NCI-H446 treated with DMSO at 0.1 percent for 48 hours (cell line): ENCODE results near the gene MICB.
"Not testable (repeated sequence)": the region's sequence is repeated elsewhere in the genome, so short reads cannot be mapped to it uniquely, and the experiment has no call there.

Experiments
- DNase-seq: peaks from one replicate; lab custom pipeline; 2025; lab: John Stamatoyannopoulos, UW

MICB gene

DNA sequence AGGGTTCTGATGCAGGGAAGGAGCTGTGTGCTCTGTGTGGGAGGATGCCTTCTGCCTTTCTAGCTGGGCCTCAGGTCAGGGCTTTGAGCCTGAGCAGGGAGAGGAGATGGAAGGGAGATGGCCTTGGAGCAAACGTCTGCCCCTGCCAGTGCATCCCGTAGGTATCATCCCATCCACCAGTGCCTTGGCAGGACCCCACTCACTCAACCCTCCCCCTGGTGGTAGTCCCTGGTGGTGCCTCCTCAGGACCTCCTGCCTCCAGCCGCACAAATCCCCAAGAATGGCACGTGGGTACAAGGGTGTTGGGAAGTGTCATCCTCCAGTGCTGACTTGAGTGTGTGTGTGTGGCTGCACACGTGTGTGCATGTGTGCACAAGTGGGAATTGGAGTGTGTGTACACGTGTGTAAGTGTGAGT lies 23.1 kb upstream of the MICB start:
- DNase-seq: no peak

- DNase-seq: no peak
Observed at GRCh38 chr6:31476515-31477139, 21.3 kb upstream of the MICB start.

DNA sequence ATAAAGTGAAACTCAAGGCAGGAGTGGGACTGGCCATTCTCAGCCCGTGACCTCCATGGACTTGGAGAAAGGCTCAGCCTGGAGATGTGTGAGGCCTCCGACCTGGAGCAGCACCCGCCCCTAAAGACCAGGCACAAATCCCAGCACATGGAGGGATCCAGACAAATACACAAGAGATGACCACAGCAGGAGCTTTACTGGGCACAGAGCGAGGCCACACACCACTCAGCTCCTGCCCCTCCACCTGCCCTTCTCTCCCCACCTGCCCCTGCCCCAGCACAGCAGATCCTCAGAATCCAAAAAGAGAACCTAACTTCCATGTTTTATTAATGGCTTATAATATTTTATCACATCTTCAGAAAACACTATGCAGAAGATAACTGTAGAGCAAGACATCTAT lies 20.4 kb upstream of the MICB start:
- no peak for DNase-seq

DNA sequence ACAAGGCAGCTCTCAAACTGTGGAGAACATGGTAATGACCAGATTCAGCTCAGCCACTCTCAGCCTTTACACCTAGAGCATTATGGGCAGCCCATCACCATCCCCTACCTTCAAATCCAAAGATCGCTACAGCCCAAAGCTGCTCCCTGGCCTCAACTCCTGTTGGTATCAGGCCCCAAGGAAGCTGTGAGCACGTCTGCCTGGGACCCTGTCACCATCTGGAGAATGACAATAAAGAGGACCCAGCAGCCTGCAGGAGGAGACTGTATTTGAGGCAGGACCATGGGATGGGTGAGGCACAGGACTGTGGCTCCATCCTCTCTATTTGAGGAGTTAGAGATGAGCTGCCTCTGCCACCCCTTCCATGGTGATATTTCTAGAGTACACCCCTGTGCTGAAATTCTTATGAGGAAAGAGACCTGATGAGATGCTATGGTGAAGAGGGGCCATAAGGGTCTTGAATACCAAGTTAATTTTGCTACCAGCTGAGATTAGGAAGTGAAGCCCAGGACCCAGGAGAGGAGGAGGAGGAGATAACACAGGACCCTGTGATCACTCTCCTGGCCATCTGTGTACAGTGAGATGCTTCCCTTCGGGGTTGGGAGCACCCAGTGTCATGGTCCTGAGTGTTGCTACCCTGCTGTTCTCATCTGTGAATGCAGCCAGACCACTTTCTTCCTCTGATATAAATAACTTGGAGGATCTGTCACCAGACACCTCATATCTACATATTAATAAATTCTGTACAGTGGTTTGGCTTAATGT lies 19.6 kb upstream of the MICB start:
- no peak for DNase-seq

GRCh38 chr6:31479151-31479932 lies 18.6 kb upstream of the MICB start:
- no peak for DNase-seq

- no peak for DNase-seq
Observed at GRCh38 chr6:31479933-31480535, 17.9 kb upstream of the MICB start.

- DNase-seq: no peak
Observed at GRCh38 chr6:31480574-31480973, 17.4 kb upstream of the MICB start.

DNA sequence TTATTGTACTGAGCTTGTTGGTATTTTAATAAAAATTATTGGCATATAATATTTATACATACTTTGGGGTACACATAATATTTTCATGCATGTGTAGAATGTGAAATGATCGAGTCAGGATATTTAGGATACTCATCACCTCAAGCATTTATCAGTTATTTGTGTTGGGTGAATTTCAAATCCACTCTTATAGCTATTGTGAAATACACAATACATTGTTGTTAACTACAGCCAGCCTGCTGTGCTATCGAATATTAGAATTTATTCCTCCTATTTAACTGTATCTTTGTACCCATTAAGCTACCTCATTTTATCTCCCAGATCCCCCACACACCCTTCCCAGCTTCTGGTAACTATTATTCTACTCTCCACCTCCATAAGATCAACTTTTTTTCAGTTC lies 14.6 kb upstream of the MICB start:
- DNase-seq: no peak

DNA sequence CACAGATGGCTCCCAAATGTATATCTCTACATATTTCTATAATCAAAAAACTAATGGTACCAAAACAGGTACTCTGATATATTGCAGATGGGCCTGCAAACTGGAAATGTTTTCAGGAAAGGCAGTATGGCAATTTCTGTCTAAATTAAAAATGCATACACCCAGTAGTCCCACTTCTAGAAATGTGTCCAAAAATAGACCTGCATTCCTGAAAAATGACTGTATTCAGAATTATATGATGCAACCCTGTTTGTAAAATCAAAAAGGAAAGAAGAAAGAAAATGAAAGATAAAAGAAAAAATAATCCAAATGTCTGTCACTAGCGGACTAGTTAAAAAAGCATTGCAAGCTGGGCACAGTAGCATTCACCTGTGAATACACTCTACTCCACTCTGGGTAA lies 12.9 kb upstream of the MICB start:
- no peak for DNase-seq

GRCh38 chr6:31486065-31486837 lies 11.7 kb upstream of the MICB start:
- DNase-seq: not testable (repeated sequence)

GRCh38 chr6:31487674-31488073 lies 10.3 kb upstream of the MICB start:
- DNase-seq: not testable (repeated sequence)

DNA sequence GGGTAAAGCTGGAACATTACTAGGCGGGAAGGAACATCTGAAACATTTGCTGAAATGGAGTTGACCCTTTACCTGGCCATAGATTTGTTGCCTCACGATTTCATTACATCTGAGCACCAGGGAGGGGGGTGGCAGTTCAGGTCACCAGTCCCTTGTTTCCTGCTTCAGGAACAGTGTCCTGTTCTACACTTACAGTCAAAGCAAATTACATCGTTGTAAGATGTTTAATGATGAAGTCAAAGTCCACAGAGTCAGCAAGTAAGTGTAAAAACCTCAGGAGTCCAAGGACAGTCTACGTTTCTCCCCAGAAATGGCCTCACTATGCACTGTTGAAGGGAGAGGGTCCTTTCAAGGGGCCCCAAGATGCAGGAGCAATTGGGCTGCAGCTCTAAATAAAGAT lies 8.9 kb upstream of the MICB start:
- no peak for DNase-seq

- DNase-seq: no peak
Observed at GRCh38 chr6:31490115-31490873, 7.7 kb upstream of the MICB start.

DNA sequence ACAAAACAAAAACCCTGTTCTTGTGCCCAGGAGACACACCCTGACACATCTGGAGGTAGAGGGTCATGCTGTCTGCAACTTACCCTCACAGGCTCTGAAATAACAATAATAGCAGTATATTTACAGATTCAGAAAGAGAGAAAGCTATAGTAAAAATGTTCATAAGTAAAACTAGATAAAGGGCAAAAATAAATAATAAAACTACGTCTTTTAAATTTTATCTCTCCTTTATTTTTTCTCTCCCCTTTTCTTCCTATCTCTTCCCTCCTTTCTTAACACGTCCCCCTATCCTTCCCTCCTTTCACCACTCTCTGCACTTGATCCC lies 4.4 kb upstream of the MICB start:
- not testable (repeated sequence) for DNase-seq

DNA sequence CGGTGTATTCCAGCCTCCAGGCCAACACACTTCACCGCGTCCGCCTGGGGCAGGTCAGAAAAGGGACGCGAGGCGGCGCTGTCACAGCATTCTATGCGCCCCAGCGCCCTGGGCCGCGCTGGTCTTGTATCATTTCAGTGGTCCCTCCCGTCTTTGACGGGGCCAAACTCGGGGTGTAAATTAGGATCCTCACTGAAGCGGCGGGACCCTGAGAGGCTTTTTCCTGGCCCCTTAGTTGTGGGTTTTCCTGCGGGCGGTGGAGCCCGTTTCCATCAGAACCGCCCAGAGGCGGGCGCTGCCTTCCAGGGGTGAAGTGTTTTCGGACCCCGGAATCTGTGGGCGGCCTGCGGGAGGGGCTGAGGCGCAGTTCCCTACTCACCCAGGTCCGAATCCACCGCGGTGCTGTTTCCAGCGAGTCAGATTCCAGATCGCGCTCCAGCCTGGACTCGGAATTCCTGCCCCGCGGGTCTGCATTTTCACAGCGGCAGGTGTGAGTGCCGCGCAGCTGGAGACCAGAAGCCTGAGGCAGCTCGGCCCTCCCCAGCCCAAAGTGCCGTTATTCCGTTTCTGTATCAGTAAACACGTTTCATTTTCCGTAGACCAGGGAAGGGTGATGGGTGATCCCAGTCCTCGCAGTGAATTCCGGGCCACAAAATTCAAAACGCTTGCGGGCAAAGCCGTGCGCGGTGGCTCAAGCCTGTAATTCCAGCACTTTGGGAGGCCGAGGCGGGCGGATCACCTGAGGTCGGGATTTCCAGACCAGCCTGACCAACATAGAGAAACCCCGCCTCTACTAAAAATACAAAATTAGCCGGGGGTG lies 3.9 kb upstream of the MICB start:
- no peak for DNase-seq

- no peak for DNase-seq
Observed at GRCh38 chr6:31495580-31495979, 2.4 kb upstream of the MICB start.

- DNase-seq: not testable (repeated sequence)
Observed at GRCh38 chr6:31496826-31497225, 1.1 kb upstream of the MICB start.

GRCh38 chr6:31498748-31499147 lies 803 bp downstream of the MICB start:
- DNase-seq: no peak

GRCh38 chr6:31499648-31500047 lies 1.7 kb downstream of the MICB start:
- not testable (repeated sequence) for DNase-seq

DNA sequence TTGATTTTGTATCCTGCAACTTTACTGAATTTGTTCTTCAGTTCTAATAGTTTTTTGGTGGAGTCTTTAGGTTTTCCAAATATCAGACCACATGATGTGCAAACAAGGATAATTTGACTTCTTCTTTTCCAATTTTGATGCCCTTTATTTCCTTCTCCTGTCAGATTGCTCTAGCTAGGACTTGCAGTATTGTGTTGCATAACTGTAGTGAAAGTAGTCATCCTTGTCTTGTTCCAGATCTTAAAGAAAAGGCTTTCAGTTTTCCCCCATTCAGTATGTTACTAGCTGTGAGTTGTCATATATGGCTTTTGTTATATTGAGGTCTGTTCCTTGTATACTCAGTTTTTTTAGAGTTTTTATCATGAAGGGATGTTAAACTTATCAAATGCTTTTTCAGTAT lies 4.6 kb downstream of the MICB start:
- no peak for DNase-seq
